IMR-90 (cell line): Measurements from ENCODE around the gene KRT16.
"Not testable (repeated sequence)": the region's sequence is repeated elsewhere in the genome, so short reads cannot be mapped to it uniquely, and the experiment has no call there.

Experiments used
- CTCF ChIP-seq: conservative IDR thresholded peaks from 2 replicates; pipeline ENCODE4 v1.5.1; 2012; ENCODE audit warnings: mild to moderate bottlenecking, low read depth, low read length, improper control_type of control experiment
- POLR2A ChIP-seq: IDR thresholded peaks from 2 replicates; pipeline ENCODE4 v1.6.1; 2012; ENCODE audit warnings: mild to moderate bottlenecking, low read depth, low read length
- RAD21 ChIP-seq: IDR thresholded peaks from 2 replicates; pipeline ENCODE4 v1.6.1; 2012; ENCODE audit warnings: low read length, improper control_type of control experiment
- USF2 ChIP-seq: fragments of 150-350 bp; IDR thresholded peaks from 2 replicates; pipeline ENCODE4 v1.6.1; 2017; ENCODE audit warnings: mild to moderate bottlenecking, antibody characterized with exemption, low read length, low read depth

GRCh38 chr17:41576740-41577139 is 35.8 kb downstream of the KRT16 start:
- not testable (repeated sequence) for TF ChIP-seq USF2, CTCF, POLR2A, RAD21
